ENCODE results near the gene GABRG3.

DNA sequence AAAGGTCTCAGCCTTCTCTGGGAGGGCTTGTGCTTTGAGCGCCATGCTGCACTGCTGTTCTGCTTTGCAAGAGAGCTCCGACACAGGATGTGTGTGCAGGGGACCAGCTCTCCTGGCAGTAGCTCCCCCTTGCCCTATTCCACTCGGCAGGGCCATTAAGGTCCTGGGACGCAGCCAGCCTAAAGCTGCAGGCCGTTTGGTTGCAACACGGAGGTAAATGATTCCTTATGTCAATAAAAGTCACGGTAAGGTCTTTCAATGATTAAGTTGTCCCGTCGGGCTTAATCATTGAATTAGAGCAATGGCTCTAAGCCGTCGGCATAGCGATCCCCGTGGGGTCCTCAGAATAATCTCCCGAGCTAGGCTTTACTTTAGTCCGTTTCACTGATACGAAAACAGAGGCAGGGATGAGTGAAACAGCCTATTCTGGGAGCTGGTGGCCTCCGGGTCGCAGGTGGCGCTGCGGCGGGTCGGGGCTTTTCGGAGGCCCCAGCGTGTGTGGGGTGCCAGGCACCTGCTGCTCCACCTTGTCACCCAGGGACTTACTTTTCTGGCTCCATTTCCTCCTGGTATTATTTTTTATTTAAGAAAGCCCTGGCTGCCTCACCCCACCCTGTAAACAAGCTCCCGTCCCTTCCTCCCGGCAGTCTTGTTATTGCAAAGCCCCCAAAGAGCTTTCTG lies 603.0 kb downstream of the GABRG3 start:
- TF ChIP-seq POLR2A (IDR thresholded peaks at IDR 0.05) (no peak), POLR2AphosphoS5 (IDR thresholded peaks at IDR 0.05) (no peak)
- TF ChIP-seq, protein P1, sequence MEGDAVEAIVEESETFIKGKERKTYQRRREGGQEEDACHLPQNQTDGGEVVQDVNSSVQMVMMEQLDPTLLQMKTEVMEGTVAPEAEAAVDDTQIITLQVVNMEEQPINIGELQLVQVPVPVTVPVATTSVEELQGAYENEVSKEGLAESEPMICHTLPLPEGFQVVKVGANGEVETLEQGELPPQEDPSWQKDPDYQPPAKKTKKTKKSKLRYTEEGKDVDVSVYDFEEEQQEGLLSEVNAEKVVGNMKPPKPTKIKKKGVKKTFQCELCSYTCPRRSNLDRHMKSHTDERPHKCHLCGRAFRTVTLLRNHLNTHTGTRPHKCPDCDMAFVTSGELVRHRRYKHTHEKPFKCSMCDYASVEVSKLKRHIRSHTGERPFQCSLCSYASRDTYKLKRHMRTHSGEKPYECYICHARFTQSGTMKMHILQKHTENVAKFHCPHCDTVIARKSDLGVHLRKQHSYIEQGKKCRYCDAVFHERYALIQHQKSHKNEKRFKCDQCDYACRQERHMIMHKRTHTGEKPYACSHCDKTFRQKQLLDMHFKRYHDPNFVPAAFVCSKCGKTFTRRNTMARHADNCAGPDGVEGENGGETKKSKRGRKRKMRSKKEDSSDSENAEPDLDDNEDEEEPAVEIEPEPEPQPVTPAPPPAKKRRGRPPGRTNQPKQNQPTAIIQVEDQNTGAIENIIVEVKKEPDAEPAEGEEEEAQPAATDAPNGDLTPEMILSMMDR (IDR thresholded peaks at IDR 0.05), result no peak

Data from breast epithelium (tissue), 3 donors.